HL-60/S4 treated with phorbol 12-myristate 13-acetate at 8.2 ng/mL for 4 days and 3 days (cell line): Measurements from ENCODE around the gene TREH.

Source experiments
- in situ Hi-C: fragments of 300-500 bp; cut with MboI; formaldehyde crosslinking; loops from 2 replicates; pipeline ENCODE4 v1.15.0; 2022; ENCODE audit warnings: low sequenced_read_pairs

The TREH gene

DNA sequence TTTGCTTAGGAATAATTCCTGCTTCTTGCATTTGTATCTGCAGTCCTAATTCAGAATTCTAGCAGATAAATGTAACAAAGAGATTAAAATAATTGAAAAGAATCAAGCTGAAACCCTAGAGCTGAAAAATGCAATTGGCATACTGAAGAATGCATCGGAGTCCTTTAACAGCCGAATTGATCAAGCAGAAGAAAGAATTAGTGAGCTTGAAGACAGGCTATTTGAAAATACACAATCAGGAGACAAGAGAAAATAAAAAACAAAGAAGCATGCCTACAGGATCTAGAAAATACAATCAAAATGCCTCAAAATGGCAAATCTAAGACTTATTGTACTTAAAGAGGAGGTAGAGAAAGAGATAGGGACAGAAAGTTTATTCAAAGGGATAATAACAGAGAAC, 8.2 kb downstream of the TREH start:
- in situ Hi-C loops, result no loop called here

DNA sequence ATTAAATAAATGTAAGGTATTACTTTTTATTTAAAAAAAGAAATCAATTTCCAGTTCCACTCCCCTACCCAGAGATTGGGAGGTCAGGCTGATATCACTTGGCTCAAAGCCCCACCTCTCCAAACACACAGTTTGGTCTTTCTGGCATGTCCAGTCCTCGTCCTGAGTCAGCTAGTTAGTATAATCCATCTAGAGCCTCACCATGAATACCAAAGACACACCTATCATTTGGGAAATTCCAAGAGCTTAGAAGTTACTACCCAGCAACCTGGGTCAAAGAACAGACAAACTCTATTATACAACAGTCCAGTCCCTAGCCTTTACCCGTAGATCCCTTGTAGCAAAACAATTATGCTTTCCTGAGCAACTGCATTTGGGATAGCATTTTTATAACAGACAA, 9.4 kb downstream of the TREH start:
- in situ Hi-C loops, result no loop called here

DNA sequence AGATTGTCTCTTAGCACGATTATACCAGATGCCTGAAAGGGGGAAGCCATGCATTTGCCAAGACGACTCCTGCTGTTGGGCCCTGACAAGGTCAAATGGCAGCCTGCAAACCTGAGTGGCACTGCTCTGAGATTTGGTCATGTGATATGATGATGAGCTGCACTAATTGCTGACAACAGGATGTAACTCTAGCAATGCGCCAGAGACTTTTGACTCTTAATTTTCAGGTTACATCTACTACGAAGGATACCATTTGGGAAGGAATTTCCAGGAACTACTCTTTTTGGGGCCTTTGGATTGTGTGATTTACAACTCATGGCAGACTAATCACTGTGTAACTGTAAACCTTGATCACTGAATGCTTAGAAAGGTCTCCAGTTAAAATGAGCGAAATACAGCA, 13.1 kb downstream of the TREH start:
- in situ Hi-C loops, result no loop called here

DNA sequence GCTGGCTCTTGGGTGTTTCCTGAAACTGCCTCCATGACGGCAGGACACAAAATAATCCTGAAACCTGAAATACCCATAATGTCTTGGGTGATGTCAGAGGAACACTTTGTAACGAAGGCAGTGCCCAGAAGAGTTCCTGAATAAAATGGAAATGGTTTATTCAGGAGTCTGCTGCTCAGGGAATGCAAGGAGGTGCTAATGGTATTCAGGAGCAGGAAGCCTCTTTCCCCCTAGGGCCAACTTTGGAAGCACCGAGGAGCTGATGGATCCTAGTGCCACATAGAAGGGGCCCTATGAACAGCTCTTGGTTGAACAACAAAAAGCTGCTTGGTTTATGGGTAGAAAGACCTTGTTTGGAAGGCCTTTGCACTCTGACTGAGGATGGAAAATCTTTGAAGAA, 15.5 kb downstream of the TREH start:
- in situ Hi-C loops, result no loop called here

DNA sequence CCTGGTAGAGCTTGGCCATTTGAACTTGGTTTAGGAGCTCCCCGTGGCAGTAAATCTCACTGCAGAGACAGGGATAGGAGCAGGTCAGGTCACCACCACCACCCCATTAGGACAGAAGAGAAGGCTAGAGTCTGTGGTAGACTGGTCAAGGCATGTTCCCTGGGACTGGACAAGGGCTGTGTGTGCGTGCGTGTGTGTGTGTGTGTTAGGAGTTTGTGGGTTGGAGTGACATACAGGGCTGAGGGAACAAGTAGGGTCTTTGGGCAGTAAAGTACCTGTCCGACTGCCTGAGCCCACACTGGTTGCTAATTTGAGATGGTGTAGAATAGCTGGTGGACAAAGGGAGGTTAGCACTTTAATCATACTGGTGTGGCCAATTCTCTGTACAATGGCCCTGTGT, 16.1 kb downstream of the TREH start:
- in situ Hi-C loops, result no loop called here

- in situ Hi-C loops, result no loop called here
These were observed 16.8 kb downstream of the TREH start for GRCh38 chr11:118662401-118663271.

DNA sequence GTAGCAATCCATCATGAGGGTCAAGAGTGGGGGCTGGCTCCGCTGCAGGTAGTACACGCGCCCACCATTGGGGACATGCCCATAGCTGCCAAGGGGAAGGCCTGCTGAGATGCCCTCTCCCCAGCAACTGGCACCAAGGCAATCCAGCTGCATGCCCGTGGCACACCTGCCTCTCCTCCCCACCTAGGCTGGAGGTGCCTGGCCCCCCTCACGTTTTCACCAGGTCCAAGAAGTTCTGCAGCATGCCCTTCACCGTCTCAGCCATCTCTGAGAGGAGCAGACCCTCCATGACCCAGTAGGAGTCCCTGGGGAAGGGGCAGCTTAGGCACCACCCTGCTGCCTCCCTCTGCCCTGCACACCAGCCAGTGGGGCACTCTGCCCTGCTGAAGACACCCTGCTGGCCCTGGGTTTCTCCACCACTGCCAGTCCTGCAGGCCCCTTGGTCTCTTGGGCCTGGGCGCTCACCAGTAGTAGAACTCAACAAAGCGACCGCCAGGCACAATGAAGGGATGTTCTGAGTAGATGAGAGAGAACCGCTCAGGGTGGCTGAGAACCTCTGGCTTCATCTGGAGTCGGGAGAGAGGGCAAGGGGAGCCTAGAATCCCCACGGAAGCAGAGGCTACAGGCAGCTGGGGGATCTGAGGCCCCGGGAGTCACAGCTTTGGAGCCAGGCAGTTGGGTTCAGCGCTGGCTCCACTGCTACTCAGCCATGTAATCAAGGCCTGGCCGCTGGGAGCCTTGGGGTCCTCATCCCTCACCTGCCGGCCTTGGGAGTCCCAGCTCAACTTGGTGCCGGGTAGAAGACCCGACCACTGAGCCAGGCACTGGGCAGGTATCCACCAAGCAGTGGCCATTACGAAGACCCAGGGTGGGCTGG, 17.8 kb downstream of the TREH start:
- in situ Hi-C loops, result no loop called here

DNA sequence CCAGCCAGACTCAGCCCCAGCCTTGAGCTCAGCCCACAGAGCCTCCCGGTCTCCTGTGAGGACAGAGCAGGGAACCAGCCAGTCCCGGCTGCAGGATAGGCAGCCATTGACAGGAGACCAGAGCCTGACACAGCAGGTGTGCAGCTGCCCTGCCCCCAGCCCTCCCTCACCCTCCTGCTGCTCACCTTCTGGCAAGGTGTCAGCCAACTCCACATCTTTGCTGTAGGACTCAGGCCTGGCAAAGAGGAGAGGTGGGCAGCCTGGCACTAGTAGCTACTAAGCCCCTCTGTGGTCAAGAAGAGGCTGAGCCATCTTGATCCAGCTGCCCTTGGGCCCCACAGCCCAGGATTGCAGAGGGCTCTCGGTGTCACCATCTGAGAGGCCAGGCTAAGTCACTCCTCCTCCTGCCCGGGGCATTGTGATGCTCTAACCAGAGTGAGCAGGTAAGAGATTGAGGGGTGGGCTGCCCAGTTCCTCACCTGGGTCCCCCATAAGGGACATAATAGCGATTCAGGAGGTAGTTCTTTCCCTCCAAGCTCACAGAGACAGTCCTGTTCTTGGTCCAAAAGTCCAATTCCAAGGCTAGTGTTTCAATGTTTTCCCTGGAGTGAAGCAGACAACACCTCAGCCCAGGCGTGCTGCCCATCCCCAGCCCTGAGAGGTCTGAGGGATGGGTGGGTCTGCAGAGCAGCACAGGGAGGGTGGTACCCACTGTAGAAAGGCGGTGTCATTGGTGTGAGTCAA, 18.6 kb downstream of the TREH start:
- in situ Hi-C loops, result no loop called here

- in situ Hi-C loops, result no loop called here
These were observed 19.3 kb downstream of the TREH start for GRCh38 chr11:118659953-118660680.

DNA sequence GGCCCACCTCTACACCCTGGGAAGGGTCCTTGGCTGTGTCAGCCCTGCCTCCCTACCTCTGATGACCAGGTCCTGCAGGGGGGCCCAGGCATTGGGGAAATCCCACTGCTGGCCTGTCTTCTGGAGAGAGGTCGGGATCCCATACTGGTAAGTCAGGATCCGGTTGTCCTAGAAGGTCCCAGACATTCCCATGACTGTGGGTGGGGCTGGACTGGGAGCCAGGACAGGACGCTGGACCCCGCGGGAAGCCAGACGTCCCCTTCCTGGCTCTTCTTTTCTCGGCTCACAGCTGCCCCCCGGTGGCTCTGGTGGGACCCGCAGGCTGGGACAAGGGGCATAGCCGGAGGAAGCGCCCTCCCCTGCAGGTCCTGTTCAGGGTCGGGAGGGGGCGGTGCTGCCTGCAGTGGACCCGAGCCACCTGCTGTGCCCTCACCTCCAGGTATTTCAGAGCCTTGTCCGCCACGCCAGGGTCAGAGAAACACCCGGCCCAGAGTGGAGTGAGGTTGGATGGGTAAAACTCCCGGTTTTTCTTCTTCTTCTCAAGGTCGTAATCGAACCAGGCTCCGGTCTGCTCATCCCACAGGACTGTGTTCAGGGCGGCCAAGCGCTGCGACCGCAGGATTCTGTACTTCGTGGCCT, 20.0 kb downstream of the TREH start:
- in situ Hi-C loops, result no loop called here

GRCh38 chr11:118658429-118659313, 20.8 kb downstream of the TREH start:
- in situ Hi-C loops, result no loop called here

GRCh38 chr11:118657709-118658428, 21.6 kb downstream of the TREH start:
- in situ Hi-C loops, result no loop called here

DNA sequence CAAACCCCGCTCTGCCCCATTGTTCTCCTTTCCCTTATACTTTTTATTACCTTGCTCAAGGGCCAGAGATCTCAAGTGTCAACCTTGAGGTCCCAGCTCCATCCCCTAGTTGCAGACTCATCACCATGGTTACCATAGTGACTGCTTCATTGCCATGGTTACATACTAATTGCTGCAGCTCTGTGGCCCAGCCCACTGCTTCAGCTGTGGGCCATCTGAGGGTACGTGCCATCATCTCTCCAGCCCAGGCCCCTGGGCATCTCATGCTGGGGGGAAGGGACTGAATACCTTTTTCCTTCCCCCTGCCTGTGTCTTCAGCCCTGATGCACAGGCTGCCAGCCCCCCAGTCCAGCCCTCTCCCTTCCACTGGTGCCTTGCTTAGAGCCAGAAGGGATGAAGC, 22.2 kb downstream of the TREH start:
- in situ Hi-C loops, result no loop called here

GRCh38 chr11:118656563-118657165, 22.8 kb downstream of the TREH start:
- in situ Hi-C loops, result no loop called here

DNA sequence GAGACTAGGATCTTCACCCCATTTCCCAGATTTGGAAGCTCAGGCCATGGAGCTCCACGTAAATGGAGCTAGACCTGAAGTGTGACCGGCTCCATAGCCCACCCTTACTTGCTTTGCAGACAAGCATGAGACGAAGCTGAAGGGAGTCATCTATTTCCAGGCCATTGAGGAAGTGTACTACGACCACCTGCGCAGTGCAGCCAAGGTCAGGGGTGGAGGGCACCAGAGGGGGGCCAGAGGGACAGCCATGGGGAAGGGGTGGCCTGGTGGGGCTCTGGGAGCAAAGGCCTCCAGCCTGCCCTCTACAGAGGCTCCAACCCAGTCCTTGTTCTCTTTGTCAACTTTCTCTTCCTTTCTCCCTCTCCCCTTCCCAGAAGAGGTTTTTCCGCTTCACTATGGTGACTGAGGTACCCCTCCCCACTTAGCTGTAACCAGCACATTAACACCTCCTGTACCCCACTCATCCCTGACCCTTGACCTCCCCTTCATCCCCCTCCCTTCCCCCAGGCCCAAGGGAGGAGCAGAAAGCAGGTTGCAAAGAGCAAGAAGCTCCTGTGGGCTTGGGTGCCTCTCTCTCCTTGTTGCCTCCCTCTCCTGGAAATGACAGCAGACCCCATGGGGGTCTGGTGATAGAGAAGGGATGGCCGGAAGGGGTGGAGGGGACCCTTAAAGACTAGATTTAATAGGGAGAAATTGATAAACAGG, 23.8 kb downstream of the TREH start:
- in situ Hi-C loops, result no loop called here

DNA sequence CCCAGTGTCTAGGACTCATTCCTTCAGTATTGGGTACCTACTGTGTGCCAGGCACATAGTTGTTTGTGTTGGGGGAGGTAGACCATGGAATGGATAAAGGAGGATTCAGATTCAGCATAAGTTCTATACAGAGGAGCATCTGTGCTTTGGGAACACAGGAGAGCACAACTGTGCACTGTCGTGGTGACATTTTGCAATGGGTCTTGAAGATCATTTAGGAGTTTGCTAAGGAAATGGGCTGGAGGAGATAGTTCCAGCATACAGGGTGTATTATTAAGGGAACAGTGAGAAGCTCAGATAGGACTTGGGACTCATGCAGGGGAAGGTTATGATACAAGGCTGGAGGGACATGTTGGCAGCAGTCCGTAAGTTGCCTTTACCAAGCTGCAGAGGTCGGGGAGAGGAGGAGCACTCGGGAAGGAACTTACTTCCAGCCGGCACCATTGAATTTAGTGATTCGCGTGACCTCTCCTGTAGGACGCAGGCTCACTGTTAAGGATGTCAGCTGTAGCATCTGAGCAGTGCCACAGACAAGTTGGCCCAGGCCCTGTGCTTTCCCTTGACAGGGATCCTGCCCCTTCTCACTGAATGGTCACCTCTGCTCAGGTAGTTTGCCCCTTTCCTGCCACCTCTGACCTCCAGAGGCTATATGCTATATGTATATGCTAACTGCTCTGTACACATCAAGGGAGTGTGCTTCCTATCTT, 25.6 kb downstream of the TREH start:
- in situ Hi-C loops, result no loop called here

DNA sequence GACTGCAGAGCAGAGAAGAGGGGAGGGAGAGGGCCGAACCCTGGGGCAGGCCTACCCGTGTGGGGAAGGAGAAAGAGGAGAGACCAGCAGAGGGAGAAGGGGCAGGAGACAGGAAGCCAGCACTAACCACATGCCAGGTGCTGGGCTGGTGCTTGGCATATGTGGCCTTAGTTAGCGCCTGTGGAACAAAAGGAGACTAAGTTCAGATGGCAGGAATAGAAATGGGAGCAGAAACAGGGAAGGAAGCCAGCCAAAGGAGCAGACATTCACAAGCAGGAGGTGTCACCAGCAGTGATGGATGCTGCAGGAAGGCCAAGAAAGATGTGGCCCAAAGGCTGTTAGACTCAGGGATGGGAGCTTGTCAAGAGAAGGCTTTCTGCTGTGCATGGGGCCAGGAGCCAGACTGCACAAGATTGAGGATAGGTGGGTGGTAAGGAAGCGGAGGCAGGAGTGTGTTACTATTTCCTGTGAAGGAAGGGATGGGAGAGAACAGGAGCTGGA, 26.7 kb downstream of the TREH start:
- in situ Hi-C loops, result no loop called here
